ENCODE results near the gene NES. TPM values are rescaled to one million over a fixed set of nuclear protein-coding genes. Genes with fewer than 3 reads are reported as not detected.
A peak's percentile ranks its signal among the peaks of the same experiment; 100 is the strongest.

The NES gene
- total RNA-seq, 1 experiment from 2014 or later, result 168 TPM

DNA sequence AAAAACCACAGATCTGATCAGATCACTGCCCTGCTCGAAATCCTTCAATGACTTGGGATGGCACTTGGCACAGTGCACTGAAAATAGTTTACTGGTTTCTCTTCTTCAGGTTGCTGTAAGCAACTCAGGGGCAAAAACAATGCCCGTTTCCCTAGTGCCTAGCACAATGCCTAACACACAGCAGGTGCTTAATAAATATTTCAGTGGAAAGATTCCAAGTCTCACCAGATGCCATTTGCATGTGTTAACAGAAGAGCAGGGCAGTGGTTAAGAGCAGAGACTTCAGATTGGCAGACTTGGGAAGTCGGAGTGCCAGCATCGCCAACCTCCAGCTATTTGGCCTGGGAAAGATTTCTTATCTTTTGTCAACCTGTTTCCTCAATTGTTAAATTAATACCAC is 40.1 kb upstream of the NES start:
- Histone ChIP-seq H3T11ph (ENCODE audit: low read length) (no peak overlapping the region), H2BK5ac (ENCODE audit: insufficient read length, low read length) (no peak overlapping the region), H4K5ac (ENCODE audit: insufficient read length, low read depth, low read length) (no peak overlapping the region)

More for the DNA sequence above, 40.1 kb upstream of the NES start:
- no peaks in the 10 kb centered on the region for H3K79me1 ChIP-seq (ENCODE audit: insufficient read depth, low read depth, low read length, poor library complexity, severe bottlenecking)
- Mint-ChIP-seq H3K36me3 (ENCODE audit: insufficient read depth in 1 of 3, low read depth in 3 of 3) (peaks cover 5 to 33% (median 12%) of the 10 kb centered on the region in 3 experiments; a peak in 5 of 7 replicates), H3K27me3 (ENCODE audit: low read depth) (peaks cover 3% of the 10 kb centered on the region), H3K9me3 (no peaks in the 10 kb centered on the region), H3K4me3 (no peak overlapping the region), H3K27ac (peak overlapping the region in 1 of 3 experiments; percentile 1; a peak in 1 of 7 replicates), H3K4me1 (peaks cover 13 to 21% of the 10 kb centered on the region in 2 experiments)
- H3K79me2 ChIP-seq (ENCODE audit: insufficient read depth, low read length), result no peaks in the 10 kb centered on the region
- no peak overlapping the region for H3K23ac ChIP-seq (ENCODE audit: insufficient read length, low read depth, low read length)
- no peak overlapping the region for H2AFZ ChIP-seq (ENCODE audit: low read length)
- no peak overlapping the region for H3K18ac ChIP-seq (ENCODE audit: insufficient read length, low read depth, low read length)
- H2BK20ac ChIP-seq (ENCODE audit: low read depth, low read length, poor library complexity, severe bottlenecking), result no peak overlapping the region
- H3K27me3 ChIP-seq (ENCODE audit: insufficient read depth, low read length), result no peaks in the 10 kb centered on the region
- no peak overlapping the region for H2BK12ac ChIP-seq (ENCODE audit: insufficient read length, low read depth, low read length)
- H3K14ac ChIP-seq (ENCODE audit: insufficient read depth, low read length), result no peak overlapping the region
- H3K9me3 ChIP-seq (ENCODE audit: control insufficient read depth, low read depth, low read length), result no peaks in the 10 kb centered on the region
- H3K4me2 ChIP-seq (ENCODE audit: insufficient read depth, insufficient read length, low read length), result no peak overlapping the region
- no peak overlapping the region for H2BK120ac ChIP-seq (ENCODE audit: low read depth, low read length, poor library complexity, severe bottlenecking)
- H3K4me1 ChIP-seq (ENCODE audit: insufficient read depth, low read length), result no peaks in the 10 kb centered on the region
- no peak overlapping the region for H4K8ac ChIP-seq (replicated peaks; ENCODE audit: insufficient read length, low read depth, low read length)
- H2BK15ac ChIP-seq (ENCODE audit: low read depth, low read length), result no peak overlapping the region
- no peak overlapping the region for H2AK5ac ChIP-seq (ENCODE audit: insufficient read length, low read length)
- H4K20me1 ChIP-seq (ENCODE audit: control insufficient read depth, insufficient read depth, insufficient read length), result no peaks in the 10 kb centered on the region
- TF ChIP-seq, protein P1, sequence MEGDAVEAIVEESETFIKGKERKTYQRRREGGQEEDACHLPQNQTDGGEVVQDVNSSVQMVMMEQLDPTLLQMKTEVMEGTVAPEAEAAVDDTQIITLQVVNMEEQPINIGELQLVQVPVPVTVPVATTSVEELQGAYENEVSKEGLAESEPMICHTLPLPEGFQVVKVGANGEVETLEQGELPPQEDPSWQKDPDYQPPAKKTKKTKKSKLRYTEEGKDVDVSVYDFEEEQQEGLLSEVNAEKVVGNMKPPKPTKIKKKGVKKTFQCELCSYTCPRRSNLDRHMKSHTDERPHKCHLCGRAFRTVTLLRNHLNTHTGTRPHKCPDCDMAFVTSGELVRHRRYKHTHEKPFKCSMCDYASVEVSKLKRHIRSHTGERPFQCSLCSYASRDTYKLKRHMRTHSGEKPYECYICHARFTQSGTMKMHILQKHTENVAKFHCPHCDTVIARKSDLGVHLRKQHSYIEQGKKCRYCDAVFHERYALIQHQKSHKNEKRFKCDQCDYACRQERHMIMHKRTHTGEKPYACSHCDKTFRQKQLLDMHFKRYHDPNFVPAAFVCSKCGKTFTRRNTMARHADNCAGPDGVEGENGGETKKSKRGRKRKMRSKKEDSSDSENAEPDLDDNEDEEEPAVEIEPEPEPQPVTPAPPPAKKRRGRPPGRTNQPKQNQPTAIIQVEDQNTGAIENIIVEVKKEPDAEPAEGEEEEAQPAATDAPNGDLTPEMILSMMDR (conservative IDR thresholded peaks at IDR 0.05), result no peak
- H3K23me2 ChIP-seq (ENCODE audit: insufficient read length, low read depth, low read length, poor library complexity, severe bottlenecking), result no peaks in the 10 kb centered on the region
- no peak overlapping the region for H3K56ac ChIP-seq (ENCODE audit: insufficient read length, low read depth, low read length)
- DNase-seq, result no peak
- no peak overlapping the region for H3K27ac ChIP-seq (ENCODE audit: insufficient read length, low read depth, low read length)
- no peak overlapping the region for H3K9ac ChIP-seq (ENCODE audit: extremely low read depth, insufficient read length, low read length)
- no peak overlapping the region for H4K91ac ChIP-seq (ENCODE audit: insufficient read length, low read depth, low read length)
- no CpG with 5 or more reads among the region's 4 CpGs for WGBS (ENCODE audit: extremely low coverage, insufficient read length, low lambda C conversion rate)
- no peak overlapping the region for H3K4ac ChIP-seq (ENCODE audit: low read depth, low read length)

Data from H9 (cell line).